GM21360 (cell line): ENCODE measurements around the gene DNAJB11.
"Not testable (repeated sequence)": the region's sequence is repeated elsewhere in the genome, so short reads cannot be mapped to it uniquely, and the experiment has no call there.

Experiments used
- ATAC-seq: cut with Tn5 transposase; IDR thresholded peaks from one replicate; pipeline ENCODE4 v1.9.1; 2021; ENCODE audit warnings: mild to moderate bottlenecking, moderate library complexity; ENCODE audit not compliant: unreplicated experiment

Gene DNAJB11

GRCh38 chr3:186617036-186617946, 46.8 kb downstream of the DNAJB11 start:
- peak; percentile 85 for ATAC-seq

GRCh38 chr3:186618318-186618938, 47.9 kb downstream of the DNAJB11 start:
- no peak for ATAC-seq

GRCh38 chr3:186619787-186620212, 49.3 kb downstream of the DNAJB11 start:
- ATAC-seq = no peak

GRCh38 chr3:186620213-186621092, 49.9 kb downstream of the DNAJB11 start:
- no peak for ATAC-seq

GRCh38 chr3:186621894-186622650, 51.6 kb downstream of the DNAJB11 start:
- no peak for ATAC-seq

- ATAC-seq = no peak
Measured at GRCh38 chr3:186622651-186623310, 52.3 kb downstream of the DNAJB11 start.

- ATAC-seq = no peak
Measured at GRCh38 chr3:186624598-186624997, 54.1 kb downstream of the DNAJB11 start.

GRCh38 chr3:186625600-186626042, 55.1 kb downstream of the DNAJB11 start:
- ATAC-seq = no peak

GRCh38 chr3:186626254-186626847, 55.8 kb downstream of the DNAJB11 start:
- ATAC-seq = no peak

- ATAC-seq = no peak
Measured at GRCh38 chr3:186627852-186628414, 57.4 kb downstream of the DNAJB11 start.

- ATAC-seq = no peak
Measured at GRCh38 chr3:186628756-186629155, 58.2 kb downstream of the DNAJB11 start.

GRCh38 chr3:186630950-186631641, 60.6 kb downstream of the DNAJB11 start:
- ATAC-seq = no peak

- no peak for ATAC-seq
Measured at GRCh38 chr3:186633481-186633880, 63.0 kb downstream of the DNAJB11 start.

GRCh38 chr3:186634207-186634606, 63.7 kb downstream of the DNAJB11 start:
- not testable (repeated sequence) for ATAC-seq
